Ammon's horn (tissue), 1 donor: ENCODE data around the gene PKHD1.
"Not testable (repeated sequence)": the region's sequence is repeated elsewhere in the genome, so short reads cannot be mapped to it uniquely, and the experiment has no call there.

Experiments used
- DNase-seq: peaks from one replicate; pipeline ENCODE4 v3.0.0-alpha.2; 2016; ENCODE audit warnings: low spot score

Gene PKHD1

GRCh38 chr6:51992876-51993275 is 94.5 kb downstream of the PKHD1 start:
- no peak for DNase-seq

GRCh38 chr6:51989789-51990188 is 97.6 kb downstream of the PKHD1 start:
- DNase-seq, result no peak

GRCh38 chr6:51986864-51987263 is 100.5 kb downstream of the PKHD1 start:
- DNase-seq, result no peak

- no peak for DNase-seq
Observed at GRCh38 chr6:51983564-51983963, 103.8 kb downstream of the PKHD1 start.

GRCh38 chr6:51982695-51983094 is 104.7 kb downstream of the PKHD1 start:
- not testable (repeated sequence) for DNase-seq

- DNase-seq, result no peak
Observed at GRCh38 chr6:51976374-51976773, 111.0 kb downstream of the PKHD1 start.

- DNase-seq, result no peak
Observed at GRCh38 chr6:51972659-51973058, 114.8 kb downstream of the PKHD1 start.

GRCh38 chr6:51968265-51968664 is 119.1 kb downstream of the PKHD1 start:
- DNase-seq, result no peak

- DNase-seq, result no peak
Observed at GRCh38 chr6:51965222-51965801, 122.1 kb downstream of the PKHD1 start.

- DNase-seq, result no peak
Observed at GRCh38 chr6:51963980-51964379, 123.4 kb downstream of the PKHD1 start.

- DNase-seq, result no peak
Observed at GRCh38 chr6:51962354-51962753, 125.1 kb downstream of the PKHD1 start.

- DNase-seq, result peak; percentile 13
Observed at GRCh38 chr6:51960419-51960818, 127.0 kb downstream of the PKHD1 start.

GRCh38 chr6:51959744-51960383 is 127.5 kb downstream of the PKHD1 start:
- DNase-seq, result peak; percentile 82

GRCh38 chr6:51954681-51955080 is 132.7 kb downstream of the PKHD1 start:
- no peak for DNase-seq

- no peak for DNase-seq
Observed at GRCh38 chr6:51953246-51953645, 134.2 kb downstream of the PKHD1 start.

- no peak for DNase-seq
Observed at GRCh38 chr6:51951924-51952323, 135.5 kb downstream of the PKHD1 start.

- no peak for DNase-seq
Observed at GRCh38 chr6:51949526-51949925, 137.9 kb downstream of the PKHD1 start.

GRCh38 chr6:51939695-51940094 is 147.7 kb downstream of the PKHD1 start:
- not testable (repeated sequence) for DNase-seq

GRCh38 chr6:51936531-51937290 is 150.7 kb downstream of the PKHD1 start:
- no peak for DNase-seq

GRCh38 chr6:51934098-51934497 is 153.3 kb downstream of the PKHD1 start:
- DNase-seq, result no peak

- DNase-seq, result no peak
Observed at GRCh38 chr6:51932956-51933355, 154.5 kb downstream of the PKHD1 start.

- DNase-seq, result no peak
Observed at GRCh38 chr6:51930602-51931001, 156.8 kb downstream of the PKHD1 start.

GRCh38 chr6:51929934-51930574 is 157.4 kb downstream of the PKHD1 start:
- no peak for DNase-seq
